ENCODE measurements around the gene OVOL1.

DNA sequence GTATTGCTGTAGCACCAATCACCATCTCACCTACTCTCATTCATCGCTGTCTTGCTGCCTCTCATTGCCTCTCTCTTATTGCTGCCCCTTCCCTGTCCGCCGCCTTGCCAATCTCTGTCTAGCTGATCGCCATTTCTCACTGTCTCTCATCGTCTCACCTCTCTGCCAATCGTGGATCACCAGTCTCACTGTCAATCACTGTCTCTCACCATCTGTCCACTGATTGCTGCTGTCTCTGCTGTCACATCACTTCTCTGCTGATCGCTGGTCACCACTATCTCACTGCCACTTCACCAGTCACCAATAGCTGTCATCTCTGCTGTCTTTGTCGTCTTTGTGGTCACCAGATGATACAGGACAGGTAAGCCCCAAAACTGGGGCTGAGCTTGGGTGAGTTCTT is 45.7 kb upstream of the OVOL1 start:
- TF ChIP-seq, protein P1, sequence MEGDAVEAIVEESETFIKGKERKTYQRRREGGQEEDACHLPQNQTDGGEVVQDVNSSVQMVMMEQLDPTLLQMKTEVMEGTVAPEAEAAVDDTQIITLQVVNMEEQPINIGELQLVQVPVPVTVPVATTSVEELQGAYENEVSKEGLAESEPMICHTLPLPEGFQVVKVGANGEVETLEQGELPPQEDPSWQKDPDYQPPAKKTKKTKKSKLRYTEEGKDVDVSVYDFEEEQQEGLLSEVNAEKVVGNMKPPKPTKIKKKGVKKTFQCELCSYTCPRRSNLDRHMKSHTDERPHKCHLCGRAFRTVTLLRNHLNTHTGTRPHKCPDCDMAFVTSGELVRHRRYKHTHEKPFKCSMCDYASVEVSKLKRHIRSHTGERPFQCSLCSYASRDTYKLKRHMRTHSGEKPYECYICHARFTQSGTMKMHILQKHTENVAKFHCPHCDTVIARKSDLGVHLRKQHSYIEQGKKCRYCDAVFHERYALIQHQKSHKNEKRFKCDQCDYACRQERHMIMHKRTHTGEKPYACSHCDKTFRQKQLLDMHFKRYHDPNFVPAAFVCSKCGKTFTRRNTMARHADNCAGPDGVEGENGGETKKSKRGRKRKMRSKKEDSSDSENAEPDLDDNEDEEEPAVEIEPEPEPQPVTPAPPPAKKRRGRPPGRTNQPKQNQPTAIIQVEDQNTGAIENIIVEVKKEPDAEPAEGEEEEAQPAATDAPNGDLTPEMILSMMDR (IDR thresholded peaks at IDR 0.05 in 8 of 11, conservative IDR thresholded peaks at IDR 0.05 in 3 of 11): no peak
- TF ChIP-seq POLR2A (IDR thresholded peaks at IDR 0.05) (no peak), POLR2AphosphoS5 (IDR thresholded peaks at IDR 0.05) (no peak)
